PC-3 (cell line): ENCODE results near the gene TBC1D14.

Experiments used
- EZH2phosphoT487 ChIP-seq: fragments of 300-600 bp; sonication (generic); IDR thresholded peaks from 2 replicates; pipeline ENCODE4 v1.6.1; 2018; ENCODE audit warnings: mild to moderate bottlenecking, antibody characterized with exemption, low read length, borderline replicate concordance
- TF ChIP-seq, protein P1 (sequence below): fragments of 300-600 bp; sonication (generic); conservative IDR thresholded peaks from 2 replicates; pipeline ENCODE4 v1.5.1; 2017; ENCODE audit warnings: antibody characterized with exemption, low read depth, mild to moderate bottlenecking, low read length

DNA sequence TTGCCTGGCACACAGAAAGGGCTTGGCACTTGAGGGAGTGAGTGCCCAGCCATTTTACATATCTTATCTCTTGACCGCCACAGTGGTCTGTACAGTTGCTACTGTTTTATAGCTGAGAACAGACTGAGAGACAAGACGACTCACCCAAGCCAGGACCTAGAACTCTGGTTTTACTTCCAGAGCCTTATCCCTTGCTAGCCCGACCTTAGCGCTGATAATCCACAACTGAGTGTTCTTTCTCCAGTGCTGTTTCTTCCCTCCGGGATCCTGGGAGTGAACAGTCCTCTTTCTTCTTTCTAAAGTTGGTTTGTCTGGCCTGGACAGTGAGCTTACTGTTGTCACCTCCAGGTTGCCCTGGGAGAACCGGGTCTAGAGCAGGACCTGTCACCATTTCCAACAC, 81.0 kb downstream of the TBC1D14 start:
- TF ChIP-seq, protein P1, sequence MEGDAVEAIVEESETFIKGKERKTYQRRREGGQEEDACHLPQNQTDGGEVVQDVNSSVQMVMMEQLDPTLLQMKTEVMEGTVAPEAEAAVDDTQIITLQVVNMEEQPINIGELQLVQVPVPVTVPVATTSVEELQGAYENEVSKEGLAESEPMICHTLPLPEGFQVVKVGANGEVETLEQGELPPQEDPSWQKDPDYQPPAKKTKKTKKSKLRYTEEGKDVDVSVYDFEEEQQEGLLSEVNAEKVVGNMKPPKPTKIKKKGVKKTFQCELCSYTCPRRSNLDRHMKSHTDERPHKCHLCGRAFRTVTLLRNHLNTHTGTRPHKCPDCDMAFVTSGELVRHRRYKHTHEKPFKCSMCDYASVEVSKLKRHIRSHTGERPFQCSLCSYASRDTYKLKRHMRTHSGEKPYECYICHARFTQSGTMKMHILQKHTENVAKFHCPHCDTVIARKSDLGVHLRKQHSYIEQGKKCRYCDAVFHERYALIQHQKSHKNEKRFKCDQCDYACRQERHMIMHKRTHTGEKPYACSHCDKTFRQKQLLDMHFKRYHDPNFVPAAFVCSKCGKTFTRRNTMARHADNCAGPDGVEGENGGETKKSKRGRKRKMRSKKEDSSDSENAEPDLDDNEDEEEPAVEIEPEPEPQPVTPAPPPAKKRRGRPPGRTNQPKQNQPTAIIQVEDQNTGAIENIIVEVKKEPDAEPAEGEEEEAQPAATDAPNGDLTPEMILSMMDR = no peak
- TF ChIP-seq EZH2phosphoT487 = no peak
